HG02981 (cell line): ENCODE data around the gene ZNF606.

Experiments
- ATAC-seq: cut with Tn5 transposase; IDR thresholded peaks from one replicate; pipeline ENCODE4 v1.9.1; 2021; ENCODE audit warnings: mild to moderate bottlenecking, moderate library complexity; ENCODE audit not compliant: unreplicated experiment

The ZNF606 gene

DNA sequence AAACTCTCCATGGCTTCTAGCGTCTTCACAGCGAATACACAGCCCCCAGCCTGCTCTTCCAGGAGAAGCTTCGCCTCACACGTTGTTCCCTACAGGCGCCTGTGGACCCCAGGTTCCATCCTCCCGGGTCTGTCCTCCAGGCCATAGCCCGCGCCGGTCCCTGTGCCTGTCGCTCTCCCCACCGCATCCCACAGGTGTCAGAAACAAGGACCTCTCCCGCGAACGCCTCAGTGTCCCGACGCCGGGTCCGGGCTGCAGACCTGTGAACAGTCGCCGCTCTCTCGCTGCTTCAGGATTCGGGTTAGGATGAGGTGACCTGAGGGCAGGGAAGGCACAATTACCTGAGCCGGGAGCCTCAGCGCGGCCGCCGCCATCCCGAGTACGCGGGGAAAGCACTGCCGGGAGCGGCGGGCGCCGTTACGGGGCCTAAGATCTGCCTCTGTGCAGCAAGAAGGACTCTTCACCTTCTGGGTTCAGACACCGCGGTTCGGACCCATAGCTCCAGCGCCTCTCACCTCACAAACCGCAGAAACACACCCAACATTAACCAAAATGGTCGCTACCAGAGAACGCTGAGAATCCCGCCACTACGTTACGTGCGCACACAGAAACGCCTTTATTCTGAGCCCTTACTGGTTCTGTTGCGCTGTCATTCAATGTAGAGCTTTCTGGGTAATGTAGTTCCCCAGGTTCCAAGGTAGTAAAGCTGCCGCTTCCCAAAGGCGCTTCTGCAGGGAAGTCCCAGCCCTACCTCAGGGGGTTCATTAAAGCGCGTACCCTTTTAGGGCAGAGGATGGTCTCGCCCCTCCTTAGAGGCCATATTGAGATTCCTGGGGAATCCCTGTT, 67.6 kb downstream of the ZNF606 start, which contains the start of gene ZNF418:
Gene ZNF418, minus strand, starts transcription at position 583 of the 846 bp plus-strand sequence. CDS start 1,580 bp downstream, outside the sequence.
- peak; percentile 60 for ATAC-seq

DNA sequence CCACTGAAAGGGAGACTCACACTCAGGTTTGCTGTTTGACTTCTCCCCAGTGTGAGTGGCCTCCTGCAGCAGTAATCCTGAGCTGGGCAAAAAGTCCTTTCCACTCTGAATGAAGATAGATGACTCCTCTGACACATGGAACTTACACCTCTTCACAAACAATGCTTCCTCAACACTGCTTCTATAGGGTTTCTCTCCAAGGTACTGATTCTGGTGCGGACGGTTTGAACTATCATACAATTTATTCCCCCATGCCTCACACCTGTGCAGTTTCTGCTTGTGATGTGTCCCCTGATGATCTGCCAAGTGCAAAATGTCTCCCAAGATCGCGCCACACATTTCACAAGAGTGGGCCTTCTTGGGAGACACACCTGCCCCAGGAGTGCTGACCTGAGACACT, 75.0 kb downstream of the ZNF606 start:
- ATAC-seq, result no peak
